Erythroblast (primary cell): ENCODE data around the gene MAK.
"Not testable (repeated sequence)": the region's sequence is repeated elsewhere in the genome, so short reads cannot be mapped to it uniquely, and the experiment has no call there.

ENCODE experiments used
- DNase-seq, 2 experiments: peaks; one replicate each; lab custom pipeline; 2025; lab: John Stamatoyannopoulos, UW
- GATA1 ChIP-seq: IDR thresholded peaks from 2 replicates; pipeline ENCODE4 v1.6.1; 2011; ENCODE audit warnings: low read depth, mild to moderate bottlenecking, control low read depth, low read length, moderate library complexity
- POLR2A ChIP-seq: IDR thresholded peaks from 2 replicates; pipeline ENCODE4 v1.6.1; 2011; ENCODE audit warnings: mild to moderate bottlenecking, low read length

Gene MAK

GRCh38 chr6:10837009-10837621 lies 1.2 kb downstream of the MAK start:
- no peak for TF ChIP-seq GATA1
- TF ChIP-seq POLR2A: no peak
- DNase-seq: peak; percentile 61 to 84

DNA sequence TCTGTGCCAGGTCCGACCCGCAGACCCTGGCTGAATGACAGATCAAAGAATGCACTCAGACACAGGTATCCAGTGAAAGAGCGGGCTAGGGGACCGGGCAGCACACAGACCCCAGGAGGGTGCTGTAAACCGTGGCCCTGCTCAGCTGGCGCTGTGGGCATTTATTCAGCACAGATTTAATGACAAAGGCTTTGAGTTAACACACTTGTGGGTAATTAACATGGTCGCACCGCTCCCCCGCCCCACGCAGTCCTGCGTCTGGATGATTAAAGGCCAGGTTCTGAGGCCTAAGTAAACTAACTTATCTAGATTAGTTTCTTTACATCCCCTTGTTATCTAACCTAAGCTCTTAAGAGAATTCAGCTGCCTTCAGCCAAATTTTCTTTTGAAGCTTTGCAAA lies 3.5 kb downstream of the MAK start:
- TF ChIP-seq GATA1 (no peak), POLR2A (no peak)
- DNase-seq: peak in 1 of 2 experiments; percentile 23

DNA sequence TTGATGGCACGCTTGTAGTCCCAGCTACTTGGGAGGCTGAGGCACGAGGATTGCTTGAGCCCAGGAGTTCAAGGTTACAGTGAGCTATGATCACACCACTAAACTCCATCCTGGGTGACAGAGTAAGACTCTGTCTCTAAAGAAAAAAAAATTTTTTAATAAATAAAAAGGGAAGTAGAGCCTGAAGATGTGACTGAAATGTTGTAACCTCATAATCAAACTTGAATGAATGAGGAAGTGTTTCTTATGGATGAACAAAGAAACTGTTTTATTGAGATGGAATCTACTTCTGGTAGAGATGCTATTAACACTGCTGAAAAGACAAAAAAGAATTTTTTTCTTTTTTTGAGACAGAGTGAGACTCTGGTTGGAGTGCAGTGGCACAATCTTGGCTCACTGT lies 6.7 kb downstream of the MAK start:
- no peak for TF ChIP-seq GATA1
- no peak for DNase-seq

DNA sequence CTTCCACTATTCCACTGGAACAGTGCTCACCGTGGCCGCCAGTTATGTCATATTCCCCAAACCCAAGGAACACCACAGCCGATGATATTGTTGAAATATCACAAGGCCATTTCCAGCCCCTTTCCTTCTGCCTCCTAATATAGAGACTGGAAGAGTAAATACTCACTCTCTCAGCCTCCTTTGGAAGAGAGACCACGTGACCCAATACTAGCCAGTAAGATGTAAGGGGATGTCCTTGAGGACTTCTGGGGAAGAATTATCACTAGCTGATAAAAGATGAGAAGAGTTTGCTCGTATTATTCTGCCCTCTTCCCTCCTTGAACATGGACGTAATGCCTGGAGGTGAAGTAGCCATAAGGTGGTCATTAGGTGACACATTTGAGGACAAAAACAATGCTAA lies 13.5 kb downstream of the MAK start:
- TF ChIP-seq GATA1: no peak
- no peak for TF ChIP-seq POLR2A
- no peak for DNase-seq

GRCh38 chr6:10824297-10824696 lies 14.0 kb downstream of the MAK start:
- DNase-seq: no peak
- TF ChIP-seq GATA1: no peak
- no peak for TF ChIP-seq POLR2A

DNA sequence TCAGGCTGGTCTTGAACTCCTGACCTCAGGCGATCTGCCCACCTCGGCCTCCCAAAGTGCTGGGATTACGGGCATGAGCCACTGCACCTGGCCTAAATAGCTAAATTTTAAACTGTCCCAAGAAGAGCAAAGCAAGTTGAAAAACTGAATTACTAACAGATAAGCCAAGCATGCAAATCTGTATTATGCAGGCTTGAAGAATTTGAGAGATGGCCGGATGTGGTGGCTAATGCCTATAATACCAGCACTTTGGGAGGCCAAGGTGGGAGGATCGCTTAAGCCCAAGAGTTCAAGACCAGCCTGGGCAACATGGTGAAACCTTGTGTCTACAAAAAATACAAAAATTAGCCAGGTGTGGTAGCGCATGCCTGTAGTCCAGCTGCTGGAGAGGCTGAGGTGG lies 24.2 kb downstream of the MAK start:
- DNase-seq: not testable (repeated sequence)

DNA sequence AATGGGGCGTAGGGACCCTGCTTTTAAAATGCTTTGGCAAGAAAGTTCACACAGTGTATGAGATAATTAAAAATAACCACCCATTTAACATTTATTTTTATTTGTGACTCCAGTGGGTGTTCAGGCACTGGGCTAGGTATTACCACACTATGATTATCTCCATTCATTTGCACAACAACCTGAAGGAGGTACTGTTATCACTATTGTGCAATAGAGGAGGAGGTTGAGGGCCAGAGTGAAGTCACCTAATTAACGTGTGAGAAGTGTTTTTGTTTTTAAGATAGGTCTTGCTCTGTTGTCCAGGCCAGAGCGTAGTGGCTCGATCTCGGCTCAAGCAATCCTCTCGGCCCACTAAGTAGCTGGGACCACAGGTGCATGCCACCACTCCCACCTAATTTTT lies 29.2 kb downstream of the MAK start:
- TF ChIP-seq GATA1 (no peak), POLR2A (no peak)
- DNase-seq: peak; percentile 11 to 26

- no peak for DNase-seq
Measured at GRCh38 chr6:10808376-10808775, 30.0 kb downstream of the MAK start.

GRCh38 chr6:10801224-10801848 lies 37.0 kb downstream of the MAK start:
- TF ChIP-seq GATA1 (no peak), POLR2A (no peak)
- DNase-seq: peak; percentile 72 to 79

More at GRCh38 chr6:10808376-10808775, 30.0 kb downstream of the MAK start:
- TF ChIP-seq GATA1 (no peak), POLR2A (no peak)

- TF ChIP-seq POLR2A (no peak), GATA1 (no peak)
- DNase-seq: peak; percentile 12 to 40
Measured at GRCh38 chr6:10800810-10801209, 37.5 kb downstream of the MAK start.

- no peak for TF ChIP-seq GATA1
- TF ChIP-seq POLR2A: no peak
Measured at GRCh38 chr6:10794239-10794638, 44.1 kb downstream of the MAK start.

DNA sequence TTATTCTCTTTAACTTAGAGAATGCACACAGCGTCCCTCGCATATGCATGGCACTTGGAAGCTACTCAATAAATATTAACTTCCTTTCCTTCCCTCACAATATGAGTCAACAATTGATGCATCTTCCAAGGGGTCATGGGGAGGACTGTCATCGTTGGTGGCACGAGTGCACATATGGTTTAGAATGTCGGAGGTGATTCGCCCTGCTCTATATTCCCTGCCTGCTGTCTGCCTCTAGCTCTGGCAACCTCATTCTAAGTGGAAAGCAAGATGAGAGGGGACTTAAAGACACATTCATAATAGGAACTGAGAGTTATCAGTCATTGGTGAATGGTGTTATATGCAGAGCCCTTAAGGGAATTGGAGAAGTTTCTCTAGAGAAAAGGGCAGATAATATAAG lies 44.6 kb downstream of the MAK start:
- DNase-seq: peak; percentile 32 to 36
- no peak for TF ChIP-seq GATA1
- no peak for TF ChIP-seq POLR2A

More at GRCh38 chr6:10794239-10794638, 44.1 kb downstream of the MAK start:
- DNase-seq: peak; percentile 67 to 92

DNA sequence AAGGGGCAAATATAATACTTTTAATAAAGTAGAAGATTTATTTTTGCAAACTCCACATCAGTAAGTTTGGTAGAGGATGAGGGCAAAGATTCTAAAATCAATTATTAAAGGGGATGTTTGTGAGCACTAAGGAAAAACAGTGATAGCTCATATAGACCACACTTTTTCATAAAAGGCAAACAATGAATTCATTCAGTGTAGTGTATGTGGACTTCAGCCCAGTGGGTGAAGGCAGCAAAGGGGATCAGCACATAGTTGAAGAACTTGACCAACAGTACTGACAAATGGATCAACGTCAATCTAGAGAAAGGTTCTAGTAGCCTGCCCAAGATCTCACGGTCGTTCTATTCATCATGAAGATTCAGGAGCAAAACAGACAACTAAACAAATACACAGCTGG lies 45.3 kb downstream of the MAK start:
- no peak for TF ChIP-seq POLR2A
- TF ChIP-seq GATA1: no peak
- DNase-seq: no peak

- TF ChIP-seq POLR2A (no peak), GATA1 (no peak)
- no peak for DNase-seq
Measured at GRCh38 chr6:10792101-10792500, 46.2 kb downstream of the MAK start.

DNA sequence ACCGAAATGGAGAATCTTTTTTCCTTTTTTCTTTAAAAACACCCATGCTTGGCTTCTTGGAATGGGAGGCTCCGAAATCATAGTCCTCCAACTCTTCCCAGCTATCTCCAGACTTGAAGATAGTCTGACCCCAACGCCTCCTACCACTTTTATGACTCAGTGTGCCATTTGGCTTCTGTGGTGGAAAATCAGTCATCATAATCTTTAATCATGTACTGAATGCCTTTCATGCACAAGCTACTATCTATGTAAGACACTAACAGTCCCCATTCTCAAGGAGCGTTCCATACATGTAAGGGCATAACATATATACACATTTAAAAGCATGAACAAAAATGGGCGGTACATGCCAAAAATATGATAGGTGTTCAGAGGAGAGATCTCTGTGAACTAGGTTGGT lies 46.7 kb downstream of the MAK start:
- peak in 1 of 2 experiments; percentile 39 for DNase-seq
- TF ChIP-seq POLR2A: no peak
- no peak for TF ChIP-seq GATA1
